Measurements from ENCODE around the gene DNM2. TPM values are rescaled to one million over a fixed set of nuclear protein-coding genes. Genes with fewer than 3 reads are reported as not detected.
"Not testable (repeated sequence)": the region's sequence is repeated elsewhere in the genome, so short reads cannot be mapped to it uniquely, and the experiment has no call there.

DNM2 gene
- total RNA-seq, 1 donor from 2014 or later: 38.3 TPM

DNA sequence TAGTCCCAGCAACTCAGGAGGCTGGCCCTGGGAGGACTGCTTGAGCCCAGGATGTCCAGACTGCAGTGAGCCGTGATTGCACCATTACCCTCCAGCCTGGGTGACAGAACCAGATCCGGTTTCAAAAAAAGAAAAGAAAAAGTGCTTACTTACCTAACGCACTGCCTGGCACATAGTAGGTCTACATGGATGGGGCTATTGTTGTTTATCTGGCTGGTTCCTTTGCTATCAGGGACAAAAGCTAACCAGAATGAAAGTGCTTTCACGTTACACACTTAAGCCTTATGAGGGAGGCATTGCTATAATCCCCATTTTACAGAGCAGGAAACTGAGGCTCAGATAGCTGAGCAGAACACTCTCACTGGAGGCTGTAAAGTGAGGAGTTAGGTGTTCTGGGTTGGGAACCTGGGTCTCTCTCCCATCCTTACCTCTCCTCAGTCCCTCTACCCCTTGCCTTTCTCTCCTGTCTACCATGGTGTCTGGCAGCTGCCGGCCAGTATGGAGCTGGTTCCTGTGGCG is 2.8 kb downstream of the DNM2 start:
- DNase-seq (ENCODE audit: low spot score in 2 of 2) (no peak), FAIRE-seq (no peak)

DNA sequence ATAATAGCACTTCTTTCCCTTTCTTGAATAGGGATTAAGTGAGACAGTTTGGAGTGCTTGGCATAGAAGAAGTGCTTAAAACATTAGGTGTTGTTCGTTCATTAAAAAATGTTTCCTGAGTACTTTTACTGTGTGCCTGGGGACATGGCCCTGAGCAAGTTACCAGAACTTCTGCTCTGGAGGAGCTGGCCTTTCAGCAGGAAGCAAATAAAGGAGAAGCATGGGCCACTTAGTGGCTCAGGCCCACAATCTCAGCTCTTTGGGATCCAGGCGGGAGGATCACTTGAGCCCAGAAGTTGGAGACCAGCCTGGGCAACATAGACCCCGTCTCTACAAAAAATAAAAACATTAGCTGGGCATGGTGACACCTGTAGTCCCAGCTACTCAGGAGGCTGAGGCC is 5.7 kb downstream of the DNM2 start:
- no peak for FAIRE-seq
- DNase-seq (ENCODE audit: low spot score in 2 of 2): no peak

DNA sequence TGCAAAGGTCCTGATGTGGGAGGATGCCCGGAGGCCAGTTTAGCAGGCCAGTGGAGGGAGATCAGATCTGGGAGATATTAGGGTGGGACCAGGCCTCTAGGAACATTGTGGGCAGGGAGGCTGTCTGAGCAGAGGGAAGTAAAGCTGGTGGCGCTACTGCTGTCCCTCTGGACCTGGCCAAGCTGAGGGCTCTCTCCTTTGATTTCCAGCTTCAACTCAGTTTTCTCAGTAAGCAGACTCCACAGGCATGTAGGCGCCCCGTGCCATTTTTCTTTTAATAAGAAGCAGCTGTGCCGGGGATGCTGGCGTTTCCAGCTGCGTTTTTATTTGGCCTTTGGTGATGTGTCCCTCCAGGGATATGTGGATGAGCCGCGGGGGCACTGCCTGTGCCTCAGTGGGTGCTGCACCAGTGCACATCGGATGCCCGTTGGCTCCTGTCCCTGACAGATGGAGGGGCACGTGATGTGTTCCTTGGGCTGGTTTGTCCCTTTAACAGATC is 6.7 kb downstream of the DNM2 start:
- FAIRE-seq (no peak), DNase-seq (ENCODE audit: low spot score in 2 of 2) (peak in 1 of 2 donors; percentile 44)

DNA sequence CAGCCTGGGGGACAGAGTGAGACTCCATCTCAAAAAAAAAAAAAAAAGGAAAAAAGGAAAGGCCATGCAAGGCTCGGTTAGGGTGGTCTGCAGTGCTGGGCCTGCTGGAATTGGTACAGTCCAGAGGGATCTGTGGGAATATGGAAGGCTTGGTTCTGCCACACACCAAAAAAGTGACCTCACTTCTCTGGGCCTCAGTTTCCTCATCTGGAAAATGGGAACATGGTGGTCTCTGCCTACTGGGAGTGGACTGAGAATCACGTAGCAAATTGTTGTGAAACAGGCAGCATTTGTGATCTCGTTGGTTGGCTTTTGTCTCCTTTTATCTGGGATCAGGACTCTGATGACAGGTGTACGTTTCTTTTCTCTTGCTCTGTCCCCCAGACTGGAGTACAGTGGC is 7.5 kb downstream of the DNM2 start:
- DNase-seq (ENCODE audit: low spot score in 2 of 2): no peak
- FAIRE-seq: no peak

DNA sequence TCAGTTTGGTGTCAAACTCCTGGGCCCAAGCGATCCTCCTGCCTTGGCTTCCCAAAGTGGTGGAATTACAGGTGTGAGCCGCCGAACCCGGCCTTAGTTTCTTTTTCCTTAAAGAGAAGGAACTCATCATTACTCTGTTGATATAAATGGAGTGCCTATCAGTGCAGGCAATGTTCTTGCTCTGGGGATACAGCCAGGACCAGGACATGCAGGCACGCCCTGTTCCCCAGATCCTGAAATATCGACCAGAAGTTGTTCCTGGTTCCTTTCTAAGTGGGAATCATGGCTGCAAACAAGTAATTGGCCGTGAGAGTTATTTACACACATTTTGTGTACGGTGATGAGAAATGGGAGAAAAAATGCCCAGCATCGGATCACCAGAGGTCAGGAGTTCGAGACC is 8.4 kb downstream of the DNM2 start:
- no peak for DNase-seq (ENCODE audit: low spot score in 2 of 2)
- FAIRE-seq: no peak

DNA sequence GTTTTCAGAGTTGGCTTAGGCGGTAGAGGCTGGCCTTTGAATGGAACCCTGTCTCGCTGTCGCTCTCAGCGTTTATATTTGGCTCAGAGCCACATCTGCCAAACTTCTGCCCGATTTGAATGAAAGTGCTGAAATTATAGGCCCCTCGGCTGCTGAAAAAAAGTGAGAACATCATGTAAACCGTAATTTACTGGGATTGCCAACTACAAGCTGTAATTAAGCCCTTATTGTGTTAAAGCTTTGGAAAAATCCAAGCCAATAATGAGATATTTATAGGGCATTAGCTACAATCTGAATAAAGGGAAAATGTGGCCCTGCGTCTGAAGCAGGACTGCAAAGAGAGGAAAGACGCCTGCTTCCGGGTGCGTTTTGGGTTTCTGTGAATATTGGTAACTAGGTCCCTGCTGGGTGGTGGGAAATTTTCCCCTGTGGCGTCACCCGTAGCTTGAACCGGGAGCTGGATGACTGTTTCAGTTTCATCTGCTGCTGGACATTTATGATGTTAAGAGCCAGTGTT is 9.9 kb downstream of the DNM2 start:
- FAIRE-seq: no peak
- DNase-seq (ENCODE audit: low spot score in 2 of 2): peak in 1 of 2 donors; percentile 42

DNA sequence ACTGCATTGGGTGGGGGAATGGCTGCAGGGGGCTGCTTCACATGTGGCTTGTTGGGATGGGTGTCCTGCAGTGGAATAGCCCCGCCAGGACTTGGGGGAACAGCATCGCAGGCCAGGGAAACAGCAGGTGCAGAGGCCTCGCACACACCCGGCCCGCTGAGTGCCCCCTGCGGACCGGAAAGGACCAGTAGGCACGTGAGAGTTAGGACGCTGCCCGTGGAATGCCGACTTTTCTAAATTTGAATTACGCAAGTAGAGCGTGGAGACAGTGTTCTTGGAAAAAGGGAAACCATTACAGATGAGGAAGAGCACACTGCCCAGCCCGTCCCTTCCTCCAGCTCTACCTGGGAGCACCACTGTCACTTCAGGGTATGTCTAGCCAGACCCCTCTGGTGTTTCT is 11.5 kb downstream of the DNM2 start:
- DNase-seq (ENCODE audit: low spot score in 2 of 2): no peak
- no peak for FAIRE-seq

DNA sequence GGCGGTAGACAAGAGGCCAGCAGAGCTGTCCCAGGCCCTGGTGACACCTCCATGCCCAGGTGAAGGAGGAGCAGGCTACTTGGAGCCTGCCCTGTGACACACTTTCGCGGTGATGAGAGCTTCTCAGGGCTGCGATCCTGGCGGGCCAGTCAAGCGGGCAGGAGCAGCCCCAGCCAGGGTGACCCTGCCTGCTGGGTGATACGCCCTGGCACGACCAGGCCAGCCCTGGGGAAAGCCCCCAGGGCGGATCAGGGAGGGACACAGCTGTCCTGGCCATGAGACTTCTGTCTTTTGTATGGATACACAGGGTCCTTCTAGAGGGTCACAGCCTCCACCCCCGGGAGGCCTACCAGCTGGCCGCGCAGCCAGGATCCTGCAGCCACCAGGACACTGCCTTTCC is 13.1 kb downstream of the DNM2 start:
- FAIRE-seq (no peak), DNase-seq (ENCODE audit: low spot score in 2 of 2) (no peak)

DNA sequence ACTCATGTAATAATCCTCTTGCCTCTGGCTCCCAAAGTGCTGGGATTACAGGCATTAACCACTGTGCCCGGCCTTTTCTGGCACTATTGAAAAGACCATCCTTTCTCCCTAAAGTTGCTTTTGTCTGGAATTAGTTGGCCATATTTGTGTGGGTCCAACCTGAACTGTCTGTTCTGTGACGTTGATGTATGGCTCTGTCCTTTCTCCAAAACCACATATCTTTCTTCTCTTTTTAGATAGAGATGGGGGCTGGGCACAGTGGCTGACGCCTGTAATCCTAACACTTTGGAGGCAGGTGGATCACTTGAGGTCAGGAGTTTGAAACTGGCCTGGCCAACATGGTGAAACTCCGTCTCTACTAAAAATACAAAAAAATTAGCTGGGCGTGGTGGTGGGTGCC is 17.9 kb downstream of the DNM2 start:
- DNase-seq (ENCODE audit: low spot score in 2 of 2) (no peak), FAIRE-seq (no peak)

DNA sequence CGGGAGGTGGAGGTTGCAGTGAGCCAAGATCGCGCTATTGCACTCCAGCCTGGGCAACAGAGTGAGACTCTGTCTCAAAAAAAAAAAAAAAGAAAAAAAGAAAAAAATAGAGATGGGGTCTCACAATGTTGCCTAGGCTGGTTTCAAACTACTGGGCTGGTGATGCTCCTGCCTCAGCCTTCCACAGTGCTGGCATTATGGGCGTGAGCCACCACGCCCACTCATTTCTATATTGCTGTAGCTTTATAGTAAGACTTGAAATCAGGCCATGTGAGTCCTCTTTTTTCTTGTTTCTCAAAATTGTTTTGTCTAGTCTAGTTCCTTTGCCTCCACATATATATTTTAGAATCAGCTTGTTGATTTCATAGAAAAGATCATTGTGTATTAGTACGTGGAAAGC is 18.3 kb downstream of the DNM2 start:
- no peak for FAIRE-seq
- no peak for DNase-seq (ENCODE audit: low spot score in 2 of 2)

DNA sequence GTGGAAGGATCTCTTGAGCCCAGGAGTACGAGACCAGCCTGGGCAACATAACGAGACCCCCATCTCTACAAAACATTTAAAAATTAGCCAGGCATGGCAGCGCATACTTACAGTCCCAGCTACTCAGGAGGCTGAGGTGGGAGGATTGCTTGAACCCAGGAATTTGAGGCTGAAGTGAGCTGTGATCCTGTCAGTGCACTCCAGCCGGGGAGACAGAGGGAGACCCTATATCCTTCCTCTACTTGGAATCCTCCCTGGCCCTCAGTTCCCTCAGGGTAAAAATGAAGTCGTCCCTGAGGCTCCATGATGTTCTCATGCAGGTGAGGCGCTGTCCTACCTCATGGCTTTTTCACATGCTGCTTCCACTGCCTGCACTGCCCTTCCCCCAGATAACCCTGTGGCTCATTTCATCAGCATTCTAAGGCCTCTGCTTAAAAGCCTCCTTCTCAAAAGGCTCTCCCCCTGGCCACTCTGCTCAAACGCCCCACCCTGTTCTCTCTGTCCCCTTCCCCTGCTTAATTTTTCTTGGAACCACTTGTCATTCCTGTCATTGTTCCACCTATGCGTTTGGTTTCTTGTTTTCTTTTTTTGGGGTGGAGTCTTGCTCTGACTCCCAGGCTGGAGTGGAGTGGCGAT is 19.2 kb downstream of the DNM2 start:
- FAIRE-seq: no peak

DNA sequence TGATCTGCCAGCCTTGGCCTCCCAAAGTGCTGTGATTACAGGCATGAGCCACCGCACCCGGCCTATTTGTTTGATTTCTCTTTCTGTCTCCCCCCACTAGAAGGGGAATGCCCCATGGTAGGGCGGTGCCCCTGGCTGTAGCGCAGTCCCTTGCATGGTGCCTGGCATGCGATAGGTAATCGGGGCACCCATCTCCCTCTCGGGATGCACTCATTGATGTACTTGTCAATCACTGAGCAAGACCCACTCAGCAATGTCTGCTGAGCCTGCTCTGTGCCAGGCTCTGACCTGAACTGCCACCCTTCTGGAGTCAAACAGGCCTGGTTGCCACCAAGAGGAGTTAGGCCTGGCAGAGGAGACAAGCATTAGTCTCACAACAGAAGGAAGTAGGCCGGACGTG is 19.8 kb downstream of the DNM2 start:
- FAIRE-seq: no peak

More for the DNA sequence above, 19.2 kb downstream of the DNM2 start:
- DNase-seq (ENCODE audit: low spot score in 2 of 2): no peak

DNA sequence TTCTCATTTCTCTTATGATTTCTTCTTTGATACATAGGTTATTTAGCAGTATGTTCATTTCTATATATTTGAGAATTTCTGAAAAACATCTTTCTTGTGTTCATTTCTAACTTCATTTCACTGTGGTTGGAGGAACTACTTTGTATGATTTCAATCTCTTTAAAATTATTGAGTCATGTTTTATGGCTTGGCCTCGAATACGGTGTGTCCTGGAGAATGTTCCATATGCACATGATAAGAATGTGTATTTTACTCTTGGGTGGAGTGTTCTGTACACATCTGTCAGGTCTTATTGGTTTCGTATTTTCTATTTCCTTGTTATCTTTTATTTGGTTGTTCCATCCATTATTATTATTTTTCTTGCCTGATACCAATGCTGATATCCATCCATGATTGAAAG is 22.9 kb downstream of the DNM2 start:
- DNase-seq (ENCODE audit: low spot score in 2 of 2) (no peak), FAIRE-seq (no peak)

More for the DNA sequence above, 19.8 kb downstream of the DNM2 start:
- no peak for DNase-seq (ENCODE audit: low spot score in 2 of 2)

DNA sequence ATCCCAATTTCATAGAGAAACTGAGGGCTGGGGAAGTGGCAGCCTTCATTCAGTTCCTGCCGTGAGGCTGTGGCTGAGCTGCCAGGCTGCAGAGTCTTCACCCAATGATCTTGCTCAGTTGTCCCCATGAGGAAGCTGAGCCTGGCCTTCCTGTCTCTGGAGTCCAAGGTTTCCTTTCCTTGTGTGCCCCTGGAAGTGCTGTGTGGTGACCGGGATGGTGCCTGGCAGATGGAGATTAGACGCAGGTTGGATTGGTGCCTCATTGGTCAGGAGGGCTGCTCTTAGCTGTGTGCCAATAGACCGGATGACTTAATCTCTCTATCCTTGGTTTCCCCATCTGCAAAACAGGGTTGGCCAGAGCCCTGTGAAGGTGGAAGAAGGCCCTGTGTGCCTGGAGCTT is 24.6 kb downstream of the DNM2 start:
- no peak for DNase-seq (ENCODE audit: low spot score in 2 of 2)
- no peak for FAIRE-seq

DNA sequence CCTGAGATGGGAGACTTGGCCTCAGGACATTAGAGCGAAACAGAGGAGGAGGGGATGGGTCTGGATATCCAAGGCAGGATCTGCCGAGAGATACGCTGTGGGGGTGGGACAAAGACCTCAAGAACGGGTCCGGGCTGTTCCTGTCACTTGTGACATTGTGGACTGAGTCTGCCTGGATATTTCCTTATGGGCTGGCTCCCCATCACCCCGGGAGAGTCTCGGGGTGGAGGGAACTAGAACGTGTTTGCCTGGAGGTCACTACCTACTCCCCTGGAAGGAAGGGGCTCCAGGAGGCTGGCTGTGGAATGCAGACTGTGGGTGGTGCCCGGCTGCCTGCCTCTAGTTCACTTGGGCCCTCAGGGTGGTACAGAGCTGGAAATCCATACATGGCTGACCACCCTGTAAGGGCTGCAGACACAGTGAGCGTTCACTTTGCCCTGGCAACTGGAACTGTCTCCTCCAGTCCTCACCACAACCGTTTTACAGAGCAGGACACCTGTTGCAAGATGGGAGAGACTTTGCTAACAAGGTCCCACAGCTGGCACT is 26.4 kb downstream of the DNM2 start:
- FAIRE-seq: no peak
- DNase-seq (ENCODE audit: low spot score in 2 of 2): no peak

DNA sequence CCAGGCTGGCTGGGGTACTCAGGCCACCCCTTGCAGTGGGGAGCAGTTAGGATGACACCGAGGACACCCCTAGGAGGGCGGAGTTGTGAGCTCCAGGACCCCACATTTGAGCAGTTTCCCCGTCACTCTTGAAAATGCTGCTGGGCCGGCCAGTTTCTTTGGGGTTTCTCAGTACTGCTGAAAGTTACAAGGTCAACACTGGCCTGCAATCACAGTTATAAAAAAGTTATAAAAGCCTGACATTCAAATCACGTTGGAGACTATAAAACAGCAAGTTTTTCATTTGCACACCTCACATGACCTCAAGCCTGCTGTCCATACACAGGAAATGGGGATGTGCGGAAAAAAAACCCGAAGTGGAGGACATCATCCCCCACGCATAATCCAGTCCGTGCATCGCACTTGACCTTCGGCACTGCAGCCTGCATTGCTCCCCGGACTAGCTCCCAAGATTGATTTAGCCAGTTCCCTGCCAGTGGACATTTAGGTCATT is 27.0 kb downstream of the DNM2 start:
- DNase-seq (ENCODE audit: low spot score in 2 of 2) (no peak), FAIRE-seq (no peak)

DNA sequence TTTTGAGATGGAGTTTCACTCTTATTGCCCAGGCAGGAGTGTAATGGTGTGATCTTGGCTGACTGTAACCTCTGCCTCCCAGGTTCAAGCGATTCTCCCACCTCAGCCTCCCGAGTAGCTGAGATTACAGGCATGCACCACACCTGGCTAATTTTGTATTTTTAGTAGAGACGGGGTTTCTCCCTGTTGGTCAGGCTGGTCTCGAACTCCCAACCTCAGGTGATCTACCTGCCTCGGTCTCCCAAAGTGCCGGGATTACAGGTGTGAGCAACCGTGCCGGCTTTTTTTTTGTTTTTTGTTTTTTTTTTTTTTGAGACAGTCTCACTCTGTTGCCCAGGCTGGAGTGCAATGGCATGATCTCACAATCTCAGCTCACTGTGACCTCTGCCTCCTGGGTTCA is 28.6 kb downstream of the DNM2 start:
- DNase-seq (ENCODE audit: low spot score in 2 of 2); FAIRE-seq: not testable (repeated sequence)

DNA sequence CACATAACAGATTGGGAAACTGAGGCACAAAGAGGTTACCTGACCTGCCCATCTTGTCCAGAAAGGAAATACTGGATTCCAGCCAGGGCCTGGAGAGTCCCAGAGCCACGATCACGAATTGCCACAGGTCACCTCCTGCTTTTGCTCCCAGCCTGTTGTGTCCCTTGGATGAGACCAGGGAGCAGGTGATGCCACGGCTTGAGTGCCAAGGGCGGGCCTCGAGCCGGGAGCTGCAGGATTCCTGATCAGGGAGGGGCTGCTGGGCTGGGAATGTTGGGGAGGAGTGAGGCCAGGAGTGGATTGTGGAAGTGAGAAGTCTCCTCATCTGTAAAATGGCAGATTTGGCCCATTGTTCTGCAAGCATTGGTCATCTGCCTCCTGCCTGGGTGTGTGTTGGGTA is 29.4 kb downstream of the DNM2 start:
- no peak for DNase-seq (ENCODE audit: low spot score in 2 of 2)
- no peak for FAIRE-seq

DNA sequence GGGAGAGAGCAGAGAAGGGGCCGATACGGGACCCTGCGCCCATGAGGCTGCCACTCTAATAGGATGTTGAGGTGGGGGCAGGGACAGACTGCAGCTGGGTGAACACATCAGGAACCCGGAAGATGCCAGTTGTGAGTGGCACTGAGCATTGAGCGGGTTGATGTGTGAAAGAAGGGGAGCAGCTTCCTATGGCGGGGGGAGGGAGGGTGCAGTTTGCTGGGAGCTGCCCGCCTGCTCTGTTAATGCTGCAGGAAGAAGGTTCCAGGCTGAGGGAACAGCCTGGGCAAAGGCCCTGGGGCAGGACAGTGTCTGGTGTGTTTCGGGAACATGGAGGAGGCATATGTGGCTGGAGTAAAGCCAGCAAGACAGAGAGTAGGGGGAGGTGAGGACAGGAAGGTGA is 29.8 kb downstream of the DNM2 start:
- FAIRE-seq (no peak), DNase-seq (ENCODE audit: low spot score in 2 of 2) (no peak)

DNA sequence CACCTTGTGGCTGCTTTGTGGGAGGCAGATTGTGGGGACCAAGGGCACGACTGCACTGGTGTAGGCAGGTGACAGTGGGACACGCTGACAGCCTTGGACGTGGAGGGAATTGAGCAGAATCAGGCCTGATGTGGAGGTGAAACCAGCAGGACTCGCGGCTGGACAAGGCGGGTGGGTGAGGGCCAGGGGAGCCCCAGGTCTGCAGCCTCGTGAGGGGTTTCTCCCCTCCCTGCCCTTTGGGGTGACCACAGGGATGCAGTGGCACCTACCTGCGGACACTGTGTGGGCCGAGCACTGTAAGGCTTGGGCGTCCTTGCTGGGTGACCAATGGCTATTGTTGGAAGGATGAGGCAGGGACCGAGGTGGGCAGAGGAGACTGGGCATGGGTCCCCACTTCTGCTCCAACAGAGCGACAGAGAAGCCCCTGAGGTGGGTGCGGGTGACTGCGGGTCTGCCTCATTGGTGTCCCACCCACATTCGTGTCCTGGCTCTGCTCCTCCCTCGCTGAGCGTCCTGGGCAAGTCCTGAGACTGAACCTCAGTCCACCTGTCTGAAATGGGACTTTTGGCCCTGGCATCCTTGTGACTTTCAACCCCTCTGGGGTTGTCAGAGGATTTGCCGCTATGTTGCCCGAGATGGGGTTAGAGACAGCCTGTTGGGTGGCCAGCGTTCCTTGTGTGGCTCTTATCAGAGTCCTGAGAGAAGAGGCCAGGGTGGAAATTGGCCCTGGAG is 30.5 kb downstream of the DNM2 start:
- no peak for DNase-seq (ENCODE audit: low spot score in 2 of 2)
- FAIRE-seq: no peak

DNA sequence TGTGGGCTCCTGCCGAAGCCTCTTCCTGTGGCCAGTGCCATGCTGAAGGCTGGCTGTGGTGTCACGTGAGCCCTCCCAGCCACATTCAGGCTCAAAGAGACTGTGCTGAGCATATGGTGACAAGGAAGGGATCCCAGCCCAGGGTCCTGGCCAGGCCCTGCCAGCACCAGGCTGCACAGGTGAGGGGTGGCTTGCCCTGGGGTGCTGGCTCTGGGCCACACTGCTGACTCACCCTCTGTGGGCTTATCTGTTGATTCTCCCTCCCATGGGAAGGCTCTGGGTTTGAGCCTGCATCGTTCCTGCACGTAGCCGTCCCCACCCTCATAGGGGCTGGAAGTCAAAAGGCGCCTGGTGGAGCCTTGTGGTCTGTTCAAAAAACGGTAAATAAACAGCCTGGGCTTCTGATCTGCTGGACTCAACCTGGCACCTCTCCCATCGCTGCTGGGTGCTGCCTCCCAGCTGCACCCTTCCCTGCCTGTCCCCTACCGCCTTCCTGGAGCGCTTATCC is 31.1 kb downstream of the DNM2 start:
- no peak for FAIRE-seq
- DNase-seq (ENCODE audit: low spot score in 2 of 2): no peak
